ENCODE data around the gene EPHB3.
"Not testable (repeated sequence)": the region's sequence is repeated elsewhere in the genome, so short reads cannot be mapped to it uniquely, and the experiment has no call there.

Gene EPHB3

GRCh38 chr3:184616436-184616835 is 54.9 kb downstream of the EPHB3 start:
- FAIRE-seq: no peak
- no peak for DNase-seq (ENCODE audit: insufficient read length, low spot score)

- not testable (repeated sequence) for FAIRE-seq; DNase-seq (ENCODE audit: insufficient read length, low spot score)
Measured at GRCh38 chr3:184617306-184617705, 55.7 kb downstream of the EPHB3 start.

GRCh38 chr3:184618811-184619210 is 57.2 kb downstream of the EPHB3 start:
- DNase-seq (ENCODE audit: insufficient read length, low spot score) (no peak), FAIRE-seq (no peak)

- no peak for FAIRE-seq
- no peak for DNase-seq (ENCODE audit: insufficient read length, low spot score)
Measured at GRCh38 chr3:184619369-184619768, 57.8 kb downstream of the EPHB3 start.

GRCh38 chr3:184619787-184620430 is 58.3 kb downstream of the EPHB3 start:
- no peak for FAIRE-seq
- DNase-seq (ENCODE audit: insufficient read length, low spot score): no peak

- no peak for FAIRE-seq
- DNase-seq (ENCODE audit: insufficient read length, low spot score): no peak
Measured at GRCh38 chr3:184620475-184621119, 59.0 kb downstream of the EPHB3 start.

GRCh38 chr3:184622156-184622555 is 60.6 kb downstream of the EPHB3 start:
- FAIRE-seq; DNase-seq (ENCODE audit: insufficient read length, low spot score): not testable (repeated sequence)

GRCh38 chr3:184626923-184627322 is 65.3 kb downstream of the EPHB3 start:
- DNase-seq (ENCODE audit: insufficient read length, low spot score) (no peak), FAIRE-seq (no peak)

GRCh38 chr3:184629555-184630160 is 68.1 kb downstream of the EPHB3 start:
- DNase-seq (ENCODE audit: insufficient read length, low spot score) (no peak), FAIRE-seq (no peak)

- no peak for DNase-seq (ENCODE audit: insufficient read length, low spot score)
- FAIRE-seq: no peak
Measured at GRCh38 chr3:184630861-184631471, 69.4 kb downstream of the EPHB3 start.

GRCh38 chr3:184631472-184631861 is 69.9 kb downstream of the EPHB3 start:
- no peak for FAIRE-seq
- no peak for DNase-seq (ENCODE audit: insufficient read length, low spot score)

All from GM19239 (cell line).